CMK (cell line): ENCODE results near the gene ASTN2.

Experiments used
- DNase-seq: peaks from one replicate; pipeline ENCODE4 v3.0.0-alpha.2; 2010; ENCODE audit warnings: low read depth

Gene ASTN2

DNA sequence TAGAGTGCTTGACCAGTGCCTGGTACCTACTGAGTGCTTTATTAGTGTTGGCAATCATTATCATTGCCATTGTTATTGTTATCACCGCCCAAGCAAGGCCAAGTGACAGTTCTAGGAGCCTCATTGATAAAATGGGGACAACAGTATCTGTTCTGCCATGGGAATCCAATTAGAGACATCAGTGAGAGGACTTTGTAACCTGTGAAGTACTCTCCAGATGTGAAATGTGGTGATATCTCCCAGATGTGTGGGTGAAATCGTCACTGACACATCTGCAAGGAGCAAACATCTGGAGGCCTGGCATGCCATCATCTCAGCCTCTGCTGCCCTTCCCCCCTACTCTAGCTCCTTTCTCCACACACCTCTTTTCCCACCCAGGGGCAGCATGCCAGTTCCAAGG is 1000.5 kb downstream of the ASTN2 start:
- no peak for DNase-seq

DNA sequence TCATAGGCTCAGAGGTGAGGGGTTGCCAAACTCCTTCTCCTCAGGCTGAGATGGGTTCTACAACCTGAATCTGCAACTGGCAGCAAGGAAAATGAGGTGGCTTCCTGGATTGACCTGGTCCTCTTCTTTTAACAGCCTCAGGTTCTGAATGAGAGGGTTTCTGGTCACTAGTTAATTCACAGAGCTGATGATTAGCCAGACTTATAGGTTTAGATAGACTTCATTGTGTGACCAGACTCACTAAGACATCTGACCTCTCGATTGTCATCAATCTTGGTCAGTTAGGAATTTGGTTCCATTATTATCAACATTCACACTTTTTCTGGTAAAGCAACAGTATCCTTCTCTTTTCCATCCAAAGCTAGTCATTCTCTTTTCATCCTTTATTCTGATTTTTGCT is 1003.4 kb downstream of the ASTN2 start:
- DNase-seq = no peak

DNA sequence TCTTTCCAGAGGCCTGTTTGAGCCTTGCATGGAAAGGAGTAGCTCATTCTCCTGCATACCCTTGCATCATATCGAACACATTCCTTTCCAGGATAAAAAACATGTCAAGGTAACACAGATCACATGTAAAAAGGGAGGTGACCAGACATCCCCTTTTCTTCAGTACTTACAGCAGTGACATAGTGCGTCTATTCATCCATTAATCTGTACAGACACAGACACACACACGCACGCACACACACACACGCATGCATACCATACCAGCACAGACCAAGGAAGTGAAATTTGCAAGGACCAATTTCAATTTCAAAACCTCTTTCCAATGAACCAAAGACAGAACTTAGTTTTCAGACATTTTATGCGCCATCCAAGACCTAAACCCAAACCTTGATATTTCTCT is 1005.2 kb downstream of the ASTN2 start:
- DNase-seq = no peak

GRCh38 chr9:116409129-116409528 is 1005.7 kb downstream of the ASTN2 start:
- no peak for DNase-seq

DNA sequence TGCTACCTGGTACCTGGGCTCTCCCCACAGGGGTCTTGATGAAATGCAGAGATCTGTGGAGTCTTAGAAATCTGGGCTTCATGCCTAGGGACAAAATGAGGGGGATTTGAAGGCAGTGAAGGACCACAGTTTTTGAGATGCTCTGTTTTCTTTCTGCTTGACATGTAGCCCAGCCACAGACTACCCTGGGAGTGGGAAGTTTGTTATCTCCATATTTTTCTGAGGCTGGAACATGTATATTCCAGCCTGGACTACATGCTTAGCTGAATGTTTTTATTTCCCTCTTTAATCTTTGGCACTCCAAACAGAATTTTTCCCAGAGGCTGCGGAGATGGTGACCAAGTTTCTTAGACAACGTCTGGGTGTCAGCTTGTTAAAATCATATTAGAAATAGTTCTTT is 1008.4 kb downstream of the ASTN2 start:
- no peak for DNase-seq

DNA sequence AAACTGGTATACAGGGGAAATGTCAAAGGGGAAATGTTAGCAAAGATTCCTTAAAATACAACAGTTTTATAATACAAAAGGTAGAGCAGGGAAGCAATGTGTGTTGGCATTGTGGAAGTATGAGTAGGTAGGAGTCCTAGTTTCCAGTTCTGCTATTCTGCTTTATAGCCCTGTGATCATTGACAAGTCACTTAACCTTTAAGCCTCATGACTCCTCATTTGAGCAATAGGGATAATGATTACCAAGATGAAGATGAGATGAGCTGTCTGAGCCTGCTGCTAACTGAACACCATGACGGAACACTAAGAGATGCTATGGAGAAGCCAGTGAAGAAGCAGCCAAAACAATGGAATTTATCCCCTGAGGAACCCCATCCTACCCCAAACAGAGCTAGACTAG is 1009.5 kb downstream of the ASTN2 start:
- no peak for DNase-seq

GRCh38 chr9:116404228-116404627 is 1010.6 kb downstream of the ASTN2 start:
- no peak for DNase-seq

- DNase-seq = no peak
These were observed 1011.7 kb downstream of the ASTN2 start for GRCh38 chr9:116403171-116403570.

DNA sequence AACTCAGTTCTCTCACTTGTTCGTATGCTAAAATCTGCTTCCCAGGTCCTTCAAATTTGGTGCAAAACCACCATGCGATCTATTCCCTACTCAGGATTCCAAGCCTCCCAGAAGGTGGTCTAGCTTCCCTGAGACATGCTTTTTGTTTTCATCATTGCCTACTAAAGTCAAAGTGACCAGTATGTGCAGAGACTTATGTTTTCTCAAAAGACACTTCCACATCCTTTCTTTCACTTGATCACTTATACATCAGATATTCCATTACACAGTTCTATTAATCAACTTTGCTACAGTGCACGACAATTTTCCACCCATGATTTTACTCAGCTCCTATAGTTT is 1019.2 kb downstream of the ASTN2 start:
- no peak for DNase-seq

DNA sequence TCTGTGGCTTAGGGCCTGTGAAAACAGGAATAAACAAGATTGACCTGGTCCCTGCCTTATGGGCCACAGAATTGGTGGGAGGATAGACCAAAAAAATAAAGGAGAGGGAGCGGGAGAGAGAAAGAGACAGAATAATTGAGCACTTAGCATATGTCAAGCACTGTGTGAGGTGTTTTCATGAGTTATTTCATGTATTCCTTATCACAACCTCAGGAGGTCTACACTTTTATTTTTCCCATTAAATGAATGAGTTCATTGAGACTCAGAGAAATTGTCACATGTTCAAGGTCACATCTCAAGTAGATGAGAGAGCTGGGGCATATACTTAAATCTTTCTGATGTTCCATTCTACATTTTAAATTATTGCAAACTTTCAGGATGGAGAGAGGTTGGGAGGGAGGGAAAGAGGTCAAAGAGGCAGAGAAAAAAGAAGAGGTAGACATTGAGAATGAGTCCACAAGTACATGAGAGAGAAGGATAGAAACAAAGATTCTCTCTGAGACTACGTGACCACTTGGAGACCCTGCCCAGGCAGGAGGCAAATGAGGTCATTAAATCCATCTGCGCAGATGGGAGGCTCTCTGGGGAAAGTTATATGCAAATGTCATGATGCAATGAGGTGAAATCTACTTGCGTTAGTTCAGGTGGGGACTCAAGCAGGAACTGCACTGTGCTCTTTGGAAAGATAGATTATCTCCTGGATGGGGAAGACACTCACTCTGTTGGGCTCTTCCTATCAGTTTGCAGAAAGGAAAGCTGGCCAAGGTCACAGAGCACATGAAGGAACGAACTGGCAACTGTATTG is 1019.8 kb downstream of the ASTN2 start:
- no peak for DNase-seq

DNA sequence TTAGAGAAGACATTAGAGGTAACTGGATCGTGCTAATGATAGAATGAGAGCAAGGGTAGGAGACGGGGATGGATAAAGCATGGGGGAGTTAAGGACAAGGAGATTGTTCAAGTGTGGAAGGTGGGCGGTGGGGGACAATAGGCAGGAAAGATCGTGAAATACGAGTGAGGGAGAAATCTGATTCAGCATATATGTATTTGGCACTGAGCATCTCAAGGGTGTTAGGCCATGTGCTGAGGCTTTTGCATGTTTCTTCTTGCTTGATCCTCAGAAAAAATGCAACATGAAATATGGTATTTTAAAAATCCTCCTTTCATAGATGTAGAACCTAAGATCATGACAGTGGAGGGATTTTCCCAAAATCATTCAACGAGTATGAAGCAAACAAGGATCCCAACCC is 1020.8 kb downstream of the ASTN2 start:
- no peak for DNase-seq

DNA sequence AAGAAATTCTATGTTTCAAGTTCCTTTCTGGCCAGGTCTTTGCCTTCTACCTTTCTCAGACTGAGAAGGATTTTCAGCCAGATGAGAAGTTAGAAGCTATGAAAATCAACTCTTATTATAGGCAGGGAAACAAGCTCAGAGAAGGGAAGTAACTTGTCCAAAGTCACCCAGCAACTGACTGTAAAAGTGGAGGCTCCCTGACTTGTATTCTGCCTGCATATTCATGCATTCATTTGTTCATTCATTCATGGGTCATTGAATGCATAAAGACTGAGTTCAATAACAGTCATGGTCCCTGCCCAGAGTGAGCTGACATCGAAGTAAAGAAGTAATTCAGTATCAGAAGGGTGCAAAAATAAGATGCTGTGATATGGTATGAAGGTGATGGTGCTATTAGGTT is 1021.7 kb downstream of the ASTN2 start:
- DNase-seq = no peak

- no peak for DNase-seq
These were observed 1023.5 kb downstream of the ASTN2 start for GRCh38 chr9:116391306-116391900.

GRCh38 chr9:116390303-116391228 is 1024.3 kb downstream of the ASTN2 start:
- no peak for DNase-seq

DNA sequence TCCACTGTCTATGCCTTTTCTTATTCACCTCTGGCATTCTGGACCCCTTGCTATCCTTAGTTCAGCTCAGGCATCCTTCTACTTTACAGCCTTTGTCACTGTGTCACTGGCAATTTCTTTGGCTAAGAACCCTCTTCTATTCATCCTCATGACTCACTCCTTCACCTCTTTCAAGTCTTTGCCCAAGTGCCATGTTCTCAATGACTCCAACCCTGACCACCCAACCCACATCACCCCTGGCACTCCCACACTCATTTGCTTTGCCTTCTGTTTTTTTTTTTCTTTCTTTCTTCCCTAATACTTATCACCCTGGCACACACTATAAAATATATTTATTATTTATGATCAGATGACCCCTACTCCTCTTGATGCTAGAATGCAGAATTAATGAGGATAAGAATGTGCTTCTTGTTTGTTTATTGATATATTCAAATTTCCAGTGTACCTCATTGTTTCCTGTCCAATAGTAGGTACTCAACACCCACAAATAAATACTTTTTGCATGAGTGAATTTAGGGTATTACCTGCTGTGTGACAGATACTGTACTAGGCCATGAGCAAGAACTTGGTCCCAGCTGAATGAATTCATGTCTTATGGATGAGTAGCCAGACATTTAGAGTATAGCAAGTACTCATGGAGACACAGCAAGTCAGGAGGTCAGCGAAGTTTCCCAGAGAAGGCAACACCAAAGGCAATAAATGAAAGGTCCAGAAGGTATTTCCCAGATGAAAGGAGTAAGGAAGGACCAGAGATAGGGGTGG is 1025.1 kb downstream of the ASTN2 start:
- DNase-seq = no peak

DNA sequence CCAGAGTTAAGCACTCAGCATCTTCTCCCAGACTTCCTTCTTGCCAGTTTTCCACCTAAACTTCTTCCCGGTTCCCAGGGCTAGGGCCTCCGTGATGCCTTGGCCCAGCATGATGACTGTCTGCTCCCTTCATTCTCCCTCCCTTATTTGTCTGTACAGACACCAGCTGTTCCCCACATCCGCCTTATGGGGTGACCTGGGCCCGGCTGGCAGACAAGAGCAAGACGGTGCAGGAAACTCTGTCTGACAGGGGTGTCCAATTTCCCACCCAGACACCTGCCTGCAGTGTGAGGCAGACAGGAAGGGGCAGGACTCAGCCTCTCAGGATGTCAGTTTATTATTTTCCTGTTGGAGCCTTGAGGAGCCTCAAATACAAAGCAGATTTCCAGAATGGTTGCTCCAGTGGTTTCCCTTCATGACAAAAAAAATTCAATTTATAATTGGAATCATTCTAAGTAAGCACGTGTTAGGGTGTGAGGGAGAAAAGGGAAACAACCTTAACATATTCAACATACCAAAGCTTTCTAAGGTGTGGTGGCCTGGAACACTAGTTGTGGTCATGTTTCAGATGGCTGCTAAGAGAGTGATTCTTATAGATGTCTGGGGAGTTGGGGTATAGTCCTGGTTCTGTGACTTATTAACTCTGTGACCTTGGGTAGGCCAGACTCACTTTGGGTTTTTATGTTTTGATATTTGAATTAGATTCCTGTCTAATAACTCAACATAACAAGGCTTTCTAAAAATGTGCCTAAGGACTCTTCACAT is 1026.7 kb downstream of the ASTN2 start:
- no peak for DNase-seq

DNA sequence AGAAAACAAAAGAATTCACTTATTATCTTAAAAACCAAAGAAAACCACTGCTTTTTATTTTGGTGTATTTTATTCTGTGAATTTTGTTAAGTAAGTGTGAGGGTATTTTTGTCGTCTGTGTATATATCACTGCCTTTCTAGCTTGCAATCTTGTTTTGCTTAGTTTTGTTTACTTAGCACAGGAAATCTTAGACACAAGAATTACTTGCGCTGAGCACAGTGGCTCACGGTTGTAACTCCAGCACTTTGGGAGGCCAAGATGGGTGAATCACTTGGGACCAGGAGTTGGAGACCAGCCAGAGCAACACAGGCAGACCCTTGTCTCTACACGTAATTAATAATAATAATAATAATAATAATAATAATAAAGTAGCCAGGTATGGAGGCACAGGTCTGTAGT is 1030.9 kb downstream of the ASTN2 start:
- no peak for DNase-seq

GRCh38 chr9:116383133-116383532 is 1031.7 kb downstream of the ASTN2 start:
- no peak for DNase-seq

- DNase-seq = no peak
These were observed 1032.8 kb downstream of the ASTN2 start for GRCh38 chr9:116382053-116382452.

- no peak for DNase-seq
These were observed 1033.5 kb downstream of the ASTN2 start for GRCh38 chr9:116381350-116381749.

DNA sequence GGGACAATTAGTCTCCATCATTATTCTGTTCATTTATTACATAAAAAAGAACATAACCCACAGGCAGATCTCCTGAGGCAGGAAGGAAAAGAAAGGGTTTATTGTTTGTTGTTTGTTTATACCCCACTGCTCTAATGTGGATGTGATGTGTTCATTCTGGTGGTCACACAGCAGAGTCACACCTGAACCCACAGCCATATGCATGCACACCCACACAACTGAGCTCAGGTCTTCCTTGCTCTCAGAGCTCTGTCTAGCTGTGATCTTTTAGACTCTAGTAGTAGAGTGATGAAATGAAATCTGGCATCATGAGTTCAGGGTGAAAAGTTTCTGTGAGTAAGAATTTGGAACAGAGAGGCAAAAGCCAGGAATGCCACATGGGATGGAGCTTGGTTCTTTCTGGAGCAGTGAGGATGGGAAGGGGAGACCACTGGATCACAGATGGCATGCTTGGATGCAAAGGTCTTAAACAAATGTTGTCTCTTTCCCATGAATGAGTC is 1034.3 kb downstream of the ASTN2 start:
- no peak for DNase-seq
